IPS-15b (cell line): ENCODE results near the gene RUNX2.

Experiments
- H3K27me3 ChIP-seq: one replicate; pipeline ENCODE4 v1.6.1; 2013; ENCODE audit warnings: low read length; ENCODE audit not compliant: control insufficient read depth, insufficient read depth
- H3K36me3 ChIP-seq: one replicate; pipeline ENCODE4 v1.6.1; 2013; ENCODE audit warnings: low read length; ENCODE audit not compliant: control insufficient read depth, insufficient read depth
- H3K4me1 ChIP-seq: one replicate; pipeline ENCODE4 v1.6.1; 2013; ENCODE audit warnings: mild to moderate bottlenecking, low read length; ENCODE audit not compliant: control insufficient read depth, insufficient read depth
- H3K4me3 ChIP-seq: one replicate; pipeline ENCODE4 v1.5.1; 2013; ENCODE audit warnings: low read depth, low read length
- H3K9ac ChIP-seq: one replicate; pipeline ENCODE4 v1.6.1; 2013; ENCODE audit warnings: low read depth, mild to moderate bottlenecking, low read length
- H3K9me3 ChIP-seq: one replicate; pipeline ENCODE4 v1.6.1; 2013; ENCODE audit warnings: mild to moderate bottlenecking, low read length; ENCODE audit not compliant: control insufficient read depth, insufficient read depth

The RUNX2 gene

GRCh38 chr6:45518013-45518720 lies 190.0 kb downstream of the RUNX2 start:
- no peaks in the 10 kb centered on the region for H3K36me3 ChIP-seq
- H3K9ac ChIP-seq: no peak overlapping the region
- H3K4me1 ChIP-seq: peaks cover 20% of the 10 kb centered on the region
- H3K27me3 ChIP-seq: no peaks in the 10 kb centered on the region
- H3K9me3 ChIP-seq: no peaks in the 10 kb centered on the region
- no peak overlapping the region for H3K4me3 ChIP-seq

- Histone ChIP-seq H3K36me3 (no peaks in the 10 kb centered on the region), H3K4me3 (no peak overlapping the region), H3K9ac (no peak overlapping the region), H3K9me3 (no peaks in the 10 kb centered on the region), H3K27me3 (no peaks in the 10 kb centered on the region), H3K4me1 (peaks cover 12% of the 10 kb centered on the region)
Observed at GRCh38 chr6:45521226-45521625, 193.1 kb downstream of the RUNX2 start.

GRCh38 chr6:45522486-45522885 lies 194.4 kb downstream of the RUNX2 start:
- peaks cover 12% of the 10 kb centered on the region for H3K4me1 ChIP-seq
- H3K9me3 ChIP-seq: no peaks in the 10 kb centered on the region
- no peak overlapping the region for H3K4me3 ChIP-seq
- H3K27me3 ChIP-seq: no peaks in the 10 kb centered on the region
- H3K9ac ChIP-seq: no peak overlapping the region
- no peaks in the 10 kb centered on the region for H3K36me3 ChIP-seq

- Histone ChIP-seq H3K27me3 (no peaks in the 10 kb centered on the region), H3K36me3 (no peaks in the 10 kb centered on the region), H3K4me1 (peaks cover 4% of the 10 kb centered on the region), H3K9me3 (no peaks in the 10 kb centered on the region), H3K9ac (no peak overlapping the region), H3K4me3 (no peak overlapping the region)
Observed at GRCh38 chr6:45527210-45527609, 199.1 kb downstream of the RUNX2 start.

GRCh38 chr6:45531999-45532595 lies 204.0 kb downstream of the RUNX2 start:
- H3K36me3 ChIP-seq: no peaks in the 10 kb centered on the region
- H3K4me3 ChIP-seq: no peak overlapping the region
- no peaks in the 10 kb centered on the region for H3K9me3 ChIP-seq
- H3K4me1 ChIP-seq: peaks cover 4% of the 10 kb centered on the region
- H3K9ac ChIP-seq: no peak overlapping the region
- peaks cover 26% of the 10 kb centered on the region for H3K27me3 ChIP-seq

- Histone ChIP-seq H3K4me1 (peaks cover 4% of the 10 kb centered on the region), H3K36me3 (no peaks in the 10 kb centered on the region), H3K27me3 (peaks cover 29% of the 10 kb centered on the region), H3K9ac (no peak overlapping the region), H3K9me3 (no peaks in the 10 kb centered on the region), H3K4me3 (no peak overlapping the region)
Observed at GRCh38 chr6:45532721-45533210, 204.6 kb downstream of the RUNX2 start.

- Histone ChIP-seq H3K27me3 (peaks cover 29% of the 10 kb centered on the region), H3K9ac (no peak overlapping the region), H3K4me1 (peaks cover 4% of the 10 kb centered on the region), H3K4me3 (no peak overlapping the region), H3K9me3 (no peaks in the 10 kb centered on the region), H3K36me3 (no peaks in the 10 kb centered on the region)
Observed at GRCh38 chr6:45533386-45533785, 205.3 kb downstream of the RUNX2 start.

- Histone ChIP-seq H3K4me3 (no peak overlapping the region), H3K9me3 (no peaks in the 10 kb centered on the region), H3K4me1 (peaks cover 6% of the 10 kb centered on the region), H3K36me3 (no peaks in the 10 kb centered on the region), H3K9ac (no peak overlapping the region), H3K27me3 (peaks cover 29% of the 10 kb centered on the region)
Observed at GRCh38 chr6:45535933-45536332, 207.8 kb downstream of the RUNX2 start.

- H3K4me3 ChIP-seq: no peak overlapping the region
- peaks cover 26% of the 10 kb centered on the region for H3K27me3 ChIP-seq
- H3K9ac ChIP-seq: no peak overlapping the region
- H3K4me1 ChIP-seq: peaks cover 6% of the 10 kb centered on the region
- H3K36me3 ChIP-seq: no peaks in the 10 kb centered on the region
- no peaks in the 10 kb centered on the region for H3K9me3 ChIP-seq
Observed at GRCh38 chr6:45537539-45537938, 209.4 kb downstream of the RUNX2 start.

- Histone ChIP-seq H3K4me1 (peaks cover 6% of the 10 kb centered on the region), H3K27me3 (peaks cover 19% of the 10 kb centered on the region), H3K9ac (no peak overlapping the region), H3K36me3 (no peaks in the 10 kb centered on the region), H3K4me3 (no peak overlapping the region), H3K9me3 (no peaks in the 10 kb centered on the region)
Observed at GRCh38 chr6:45538641-45539547, 210.8 kb downstream of the RUNX2 start.

- Histone ChIP-seq H3K4me1 (peaks cover 2% of the 10 kb centered on the region), H3K9me3 (no peaks in the 10 kb centered on the region), H3K36me3 (no peaks in the 10 kb centered on the region), H3K27me3 (peaks cover 14% of the 10 kb centered on the region), H3K9ac (no peak overlapping the region), H3K4me3 (no peak overlapping the region)
Observed at GRCh38 chr6:45540375-45540920, 212.3 kb downstream of the RUNX2 start.
